HPDE6-E6E7 (cell line): ENCODE data around the gene SLC8A2.

Experiments used
- DNase-seq: peaks from one replicate; pipeline ENCODE4 v3.0.0; 2011; ENCODE audit warnings: missing footprints; ENCODE audit errors: extremely low spot score

The SLC8A2 gene

DNA sequence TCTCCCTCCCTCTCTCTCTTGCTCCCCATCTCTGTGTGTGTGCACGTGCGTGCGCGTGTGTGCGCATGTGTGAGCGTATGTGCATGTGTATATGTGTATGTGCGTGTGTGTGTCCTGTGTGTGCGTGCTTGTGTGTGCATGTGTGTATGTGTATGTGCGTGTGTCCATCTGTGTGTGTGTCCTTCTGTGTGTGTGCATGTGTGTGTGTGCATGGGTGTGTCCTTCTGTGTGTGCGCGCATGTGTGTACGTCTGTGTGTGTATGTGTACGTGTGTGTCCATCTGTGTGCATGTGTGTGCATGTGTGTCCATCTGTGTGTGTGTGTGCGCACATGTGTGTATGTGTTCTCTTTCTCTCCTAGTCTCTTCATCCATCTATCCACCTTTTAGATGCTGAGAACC is 12.2 kb downstream of the SLC8A2 start:
- DNase-seq: no peak

DNA sequence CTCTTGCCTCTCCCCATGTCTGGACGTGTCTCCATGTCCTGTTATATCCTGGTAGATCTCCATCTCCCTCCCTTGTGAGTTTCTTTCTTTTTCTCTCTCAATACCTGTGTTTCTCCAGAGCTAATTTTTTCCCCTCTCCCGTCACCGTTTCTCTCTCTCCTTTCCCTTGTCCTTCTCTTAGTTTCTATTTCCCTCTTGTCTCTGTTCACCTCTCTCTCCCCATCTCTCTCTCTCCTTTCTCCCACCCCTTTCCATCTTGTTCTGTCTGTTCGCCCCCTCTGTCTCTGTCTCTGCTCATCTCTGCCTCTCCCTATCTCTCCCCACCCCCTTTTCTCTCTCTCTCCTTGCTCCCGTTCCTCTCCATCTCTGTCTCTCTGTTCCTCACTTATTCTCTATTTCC is 13.0 kb downstream of the SLC8A2 start:
- no peak for DNase-seq

DNA sequence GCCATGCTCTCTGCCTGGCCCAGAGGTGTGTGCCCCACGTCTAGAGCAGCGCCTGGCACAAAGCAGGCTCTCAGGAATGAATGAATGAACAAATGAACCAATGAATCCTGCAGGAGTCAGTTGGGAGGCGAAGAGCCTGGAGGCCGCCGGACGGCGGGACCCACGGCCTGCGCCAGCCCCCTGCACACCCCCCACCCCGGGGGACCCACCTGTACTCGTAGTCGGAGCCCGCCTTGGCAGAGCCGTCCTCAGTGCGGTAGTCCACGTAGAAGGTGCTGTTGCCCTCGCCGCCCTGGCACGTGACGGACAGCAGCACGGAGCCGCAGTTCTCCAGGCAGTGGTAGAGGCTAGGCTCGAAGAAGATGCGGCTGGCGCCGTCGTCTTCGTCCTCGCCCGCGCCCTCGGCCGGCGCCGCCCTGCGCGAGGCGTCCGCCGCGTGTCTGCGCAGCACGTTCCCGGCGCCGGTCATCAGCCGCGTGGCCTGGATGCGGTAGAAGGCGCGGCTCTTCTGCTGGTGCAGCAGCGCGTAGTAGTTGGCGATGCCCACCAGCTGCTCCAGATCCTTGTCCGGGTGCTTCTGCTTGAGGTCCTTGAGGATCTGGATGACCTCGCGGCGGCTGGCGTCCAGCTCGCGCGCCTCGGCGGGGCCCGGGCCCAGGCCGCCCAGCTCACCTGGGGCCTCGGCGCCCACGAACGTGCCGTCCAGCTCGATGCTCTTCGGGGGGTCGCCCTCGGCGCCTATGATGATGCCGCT is 14.8 kb downstream of the SLC8A2 start:
- no peak for DNase-seq

DNA sequence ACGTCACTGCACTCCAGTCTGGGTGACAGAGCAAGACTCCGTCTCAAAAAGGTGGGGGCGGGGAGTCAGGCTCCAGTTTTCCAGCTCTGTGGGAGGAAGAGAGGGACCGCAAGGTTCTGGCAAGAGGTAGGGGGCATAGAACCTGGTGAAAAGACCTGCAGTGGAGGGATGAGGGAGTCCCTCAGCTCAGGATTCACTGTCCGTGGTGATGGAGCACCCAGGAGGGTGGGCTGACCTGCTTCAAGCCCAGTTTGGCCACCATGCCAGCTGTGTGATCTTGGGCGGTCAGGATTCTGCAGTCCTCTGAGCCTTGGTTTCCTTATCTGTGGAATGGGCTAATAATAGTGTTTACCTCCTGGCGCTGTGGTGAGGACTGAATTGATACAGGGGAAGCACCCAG is 21.2 kb downstream of the SLC8A2 start:
- no peak for DNase-seq

DNA sequence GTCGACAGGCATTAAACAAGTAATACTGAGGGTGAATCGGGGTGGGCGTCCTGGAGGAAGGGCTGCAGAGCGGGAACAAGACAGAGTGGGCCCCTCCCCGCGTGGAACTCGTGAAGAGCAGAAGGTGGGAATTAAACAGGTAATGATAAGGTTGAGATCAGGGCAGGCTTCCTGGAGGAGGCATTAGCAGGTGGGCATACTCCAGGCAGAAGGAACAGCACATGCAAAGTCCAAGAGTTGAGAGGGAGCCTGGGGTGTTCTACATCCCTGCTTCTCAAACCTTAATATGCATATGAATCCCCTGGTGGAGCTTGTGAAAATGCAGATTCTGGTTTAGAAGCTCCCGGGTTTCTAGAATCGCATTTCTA is 23.3 kb downstream of the SLC8A2 start:
- DNase-seq: no peak

DNA sequence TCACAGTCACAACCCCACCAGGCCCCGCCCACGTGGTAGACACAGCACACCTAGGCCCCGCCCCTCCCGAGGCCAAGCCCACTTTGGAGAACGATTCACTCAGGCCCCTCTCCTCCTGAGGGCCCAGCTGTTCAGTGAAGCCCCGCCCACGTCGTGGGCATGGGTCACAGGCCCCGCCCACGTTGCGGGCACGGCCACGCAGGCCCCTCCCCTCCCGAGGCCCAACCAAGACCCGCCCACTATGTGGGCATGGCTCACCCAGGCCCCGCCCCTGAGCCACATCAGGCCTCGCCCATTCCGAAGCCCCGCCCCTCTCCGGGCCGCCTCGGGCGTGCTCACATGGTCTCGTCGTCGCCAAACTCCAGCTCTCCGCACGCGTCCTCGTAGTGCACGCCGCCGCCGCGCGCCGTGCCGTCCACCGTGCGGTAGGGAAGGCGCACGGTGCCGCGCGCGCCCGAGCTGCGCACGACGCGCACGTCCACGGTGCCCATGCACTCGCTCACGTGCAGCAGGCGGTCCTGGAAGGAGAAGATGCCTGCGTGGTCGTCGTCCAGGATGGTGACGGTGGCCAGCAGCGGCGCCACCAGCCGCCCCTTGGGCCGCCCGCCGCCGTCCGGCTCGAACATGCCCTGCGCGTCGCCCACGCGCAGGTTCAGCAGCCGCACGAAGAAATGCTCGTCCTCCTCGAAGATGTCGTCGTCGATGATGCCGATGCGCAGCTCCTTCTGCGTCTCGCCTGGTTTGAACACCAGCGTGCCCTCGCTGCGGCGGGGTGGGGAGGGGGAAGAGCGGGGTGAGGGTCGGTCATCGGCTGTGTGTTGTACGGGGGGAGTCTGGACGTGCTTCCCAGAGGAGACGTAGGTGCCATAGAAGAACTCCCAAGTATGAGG is 24.0 kb downstream of the SLC8A2 start:
- DNase-seq: peak; percentile 58

DNA sequence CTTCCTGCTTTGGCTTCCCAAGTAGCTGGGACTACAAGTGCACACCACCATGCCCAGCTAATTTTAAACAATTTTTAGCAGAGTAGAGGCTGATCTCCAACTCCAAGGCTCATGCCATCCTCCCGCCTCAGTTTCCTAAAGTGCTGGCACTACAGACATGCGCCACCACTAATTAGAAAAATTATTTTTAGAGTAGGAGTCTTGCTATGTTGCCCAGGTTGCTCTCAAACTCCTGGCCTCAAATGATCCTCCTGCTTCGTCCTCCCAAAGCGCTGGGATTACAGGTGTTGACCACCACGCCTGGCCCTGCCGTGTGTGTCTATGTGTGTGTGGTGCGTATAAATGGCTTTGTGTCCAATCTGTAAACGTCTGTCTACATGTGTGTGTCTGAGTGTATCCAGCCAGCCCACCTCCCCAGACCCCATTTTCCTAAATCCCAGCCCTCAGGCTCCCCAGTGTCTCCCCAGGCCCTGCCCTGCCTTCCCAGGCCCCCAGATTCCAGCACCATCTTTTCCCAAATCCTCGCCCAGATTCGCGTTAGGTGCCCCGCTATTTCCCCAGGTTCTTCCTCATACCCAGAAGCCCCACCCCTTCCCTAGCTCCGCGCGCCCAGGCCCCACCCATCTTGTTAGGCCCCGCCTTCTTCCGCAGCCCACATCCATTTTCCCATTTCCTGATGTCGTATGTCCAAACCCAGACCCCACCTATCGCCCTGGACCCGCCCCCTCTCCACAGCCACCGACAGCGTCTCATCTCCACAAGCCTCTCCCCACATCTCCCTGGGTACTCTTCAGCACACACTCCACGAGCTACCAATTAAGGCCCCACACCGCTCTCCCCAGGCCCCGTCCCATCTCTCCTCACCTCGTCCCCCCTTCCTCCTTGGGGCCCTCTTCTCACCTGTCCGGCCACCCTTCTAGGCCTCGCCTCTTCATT is 24.9 kb downstream of the SLC8A2 start:
- no peak for DNase-seq

DNA sequence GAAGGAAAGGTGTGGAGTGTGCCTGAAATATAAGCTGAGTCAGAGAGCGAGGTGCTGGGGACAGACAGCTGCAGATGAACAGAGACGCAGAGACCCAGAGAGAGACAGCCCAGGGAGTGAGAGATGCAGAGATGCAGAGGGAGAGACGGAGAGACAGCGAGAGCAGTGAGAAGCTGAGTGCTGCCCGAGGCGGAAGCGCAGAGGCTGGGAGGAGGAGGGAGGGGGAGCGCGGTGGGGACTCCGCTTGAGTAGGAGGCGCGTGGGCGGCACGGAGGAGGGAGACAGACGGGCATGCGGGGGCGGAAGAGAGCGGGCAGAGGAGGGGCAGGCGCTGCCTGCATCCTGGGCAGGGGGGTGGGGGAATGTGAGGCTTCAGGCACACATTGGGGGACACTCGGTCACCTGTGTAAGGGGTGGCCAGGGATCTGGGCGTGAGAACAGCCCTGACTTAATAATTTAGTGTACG is 25.7 kb downstream of the SLC8A2 start:
- no peak for DNase-seq

DNA sequence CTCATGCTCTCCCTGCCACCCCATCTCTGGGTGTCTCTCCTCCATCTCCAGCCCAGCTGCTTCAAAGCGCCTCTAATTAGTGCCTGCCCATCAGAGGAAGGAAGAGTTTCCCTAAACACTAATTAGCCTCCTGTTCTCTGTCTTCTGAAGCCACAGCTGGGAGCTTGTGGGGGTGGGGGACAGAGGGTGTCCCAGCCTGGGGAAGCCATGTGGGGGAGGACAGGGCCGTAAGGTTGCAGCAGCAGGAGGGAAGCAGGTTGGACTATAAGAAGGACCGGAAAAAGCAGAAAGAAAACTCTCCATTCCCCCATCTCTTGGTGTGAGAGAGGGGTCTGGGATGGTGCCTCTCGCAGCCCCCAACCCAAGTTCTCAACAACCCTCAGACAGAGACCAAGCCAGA is 26.2 kb downstream of the SLC8A2 start:
- DNase-seq: no peak

DNA sequence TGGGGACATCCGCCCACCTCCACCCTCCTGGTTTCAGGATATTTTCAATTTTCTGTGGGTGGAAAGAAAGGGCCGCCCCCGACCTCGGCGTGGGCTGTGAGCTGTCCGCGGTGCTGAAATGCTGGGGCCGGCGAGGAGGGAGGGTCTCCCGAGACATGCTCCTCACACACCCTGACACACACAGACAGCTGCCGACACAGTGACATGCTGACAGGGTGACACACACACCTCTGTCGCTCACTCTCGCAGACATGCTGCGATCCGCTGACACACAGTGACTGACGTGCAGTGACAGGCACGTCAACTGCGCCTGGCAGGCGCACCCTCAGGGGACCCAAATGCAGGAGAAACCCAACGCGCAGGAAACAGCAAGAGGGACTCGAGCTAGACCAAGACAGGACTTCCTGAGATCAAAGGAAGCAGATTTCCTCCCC is 27.3 kb downstream of the SLC8A2 start:
- DNase-seq: no peak

DNA sequence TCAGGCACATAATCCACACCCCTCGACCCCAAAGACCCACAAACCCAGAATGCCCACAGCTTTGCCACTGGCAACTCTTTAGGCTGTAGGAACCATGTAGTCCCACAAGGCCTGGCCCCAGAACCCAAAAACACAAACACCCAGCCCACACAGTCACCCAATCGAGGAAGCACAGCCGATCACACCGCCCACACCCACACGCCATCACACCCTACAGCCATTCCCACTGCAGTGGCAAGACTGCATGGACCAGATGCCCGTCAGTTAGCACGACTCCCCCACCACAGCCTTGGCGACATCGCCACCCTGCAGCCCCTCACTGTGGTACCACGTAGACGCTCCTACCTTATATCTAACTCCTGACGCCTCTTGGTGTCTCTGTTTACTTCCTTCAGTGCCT is 28.4 kb downstream of the SLC8A2 start:
- DNase-seq: no peak

DNA sequence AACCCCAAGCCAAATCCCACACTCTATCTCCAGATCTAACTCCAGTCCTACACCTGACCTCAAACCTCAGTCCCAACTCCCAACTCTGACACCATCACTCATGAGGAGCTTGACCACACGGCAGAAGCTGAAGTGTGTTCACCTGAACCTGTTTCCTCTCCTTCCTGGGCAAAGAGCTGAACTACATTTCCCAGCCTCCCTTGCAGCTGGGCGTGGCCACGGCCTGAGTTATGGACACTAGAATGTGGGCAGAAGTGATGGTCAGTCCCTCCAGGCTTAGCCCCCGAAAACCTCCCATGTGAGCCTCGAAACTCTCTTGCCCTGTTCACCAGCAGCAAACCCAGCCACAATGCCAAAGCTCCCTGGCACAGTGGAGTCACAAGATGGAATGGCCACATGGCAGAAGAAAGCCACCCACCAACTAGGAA is 32.9 kb downstream of the SLC8A2 start:
- no peak for DNase-seq

DNA sequence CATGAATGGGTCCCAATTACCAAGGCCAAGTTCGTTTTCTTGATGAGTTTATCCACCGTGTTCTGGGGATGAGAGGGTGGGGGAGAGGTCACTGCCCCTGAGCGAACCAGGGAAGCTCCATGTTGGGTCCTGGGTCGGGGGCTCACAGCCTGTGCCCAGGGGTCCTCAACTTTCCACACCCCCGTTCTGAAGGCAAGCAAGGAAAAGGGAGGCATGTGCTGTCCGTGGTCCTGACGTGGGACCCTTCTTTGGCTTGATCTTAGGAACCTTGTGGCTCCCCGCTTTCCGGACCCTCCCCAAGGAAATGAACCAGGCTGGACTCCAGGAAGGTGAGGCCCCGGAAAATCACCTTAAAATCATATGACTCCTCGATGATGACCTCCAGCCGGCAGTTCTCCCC is 34.2 kb downstream of the SLC8A2 start:
- no peak for DNase-seq

DNA sequence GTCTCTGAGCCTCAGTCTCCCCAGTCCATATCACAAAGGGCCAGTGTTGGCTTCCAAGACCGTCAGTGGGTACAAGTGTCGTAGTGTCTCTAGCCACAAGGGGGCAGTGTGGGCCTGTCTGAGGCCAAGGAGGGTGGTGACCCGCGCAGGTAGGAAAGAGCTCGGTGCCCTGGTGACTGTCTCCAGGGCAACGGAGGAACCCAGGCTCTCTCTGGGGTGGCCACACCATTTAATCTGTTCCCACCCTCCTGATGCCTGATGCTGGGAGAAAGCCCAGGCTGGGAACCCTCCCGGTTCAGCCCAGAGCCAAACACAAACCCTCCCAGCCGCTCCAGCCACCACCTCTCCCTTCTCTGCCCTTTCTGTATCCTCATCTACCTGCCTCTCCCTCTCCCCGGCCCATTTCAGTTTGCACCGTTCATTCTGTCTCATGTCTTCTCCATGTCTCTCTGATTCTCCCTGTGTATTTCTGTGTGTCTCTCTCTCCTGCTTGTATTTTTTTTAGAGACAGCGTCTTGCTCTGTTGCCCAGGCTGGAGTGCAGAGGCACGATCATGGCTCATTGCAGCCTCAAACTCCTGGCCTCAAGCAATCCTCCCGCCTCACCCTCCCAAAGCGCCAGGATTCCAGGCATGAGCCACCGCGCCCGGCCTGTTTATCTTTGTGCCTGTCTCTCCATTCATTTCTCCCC is 34.8 kb downstream of the SLC8A2 start:
- DNase-seq: peak; percentile 60

DNA sequence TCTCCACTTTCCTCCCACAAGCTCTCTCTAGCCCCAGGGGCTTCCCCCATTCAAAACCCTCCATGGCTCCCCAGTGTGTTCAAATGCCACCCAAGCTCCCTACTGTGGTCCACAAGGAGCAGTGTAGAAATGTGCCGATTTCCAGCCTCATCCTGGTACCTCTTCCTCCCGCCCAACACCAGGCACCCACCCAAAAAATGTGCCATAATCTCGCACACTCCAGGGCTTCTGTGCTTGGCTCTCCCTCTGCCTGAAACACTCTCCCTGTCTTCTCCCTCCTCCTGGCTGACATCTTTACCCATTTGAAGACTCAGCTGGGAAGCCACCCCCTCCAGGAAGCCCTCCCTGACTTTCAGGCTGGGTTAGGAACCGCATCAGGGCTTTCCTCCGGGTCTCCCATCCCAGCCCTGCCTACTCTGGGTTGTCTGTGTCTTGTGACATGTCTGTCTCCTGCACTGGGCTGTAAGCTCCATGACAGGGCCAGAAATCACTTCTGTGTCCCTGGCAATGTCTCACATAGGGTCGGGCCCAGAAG is 35.7 kb downstream of the SLC8A2 start:
- DNase-seq: no peak

DNA sequence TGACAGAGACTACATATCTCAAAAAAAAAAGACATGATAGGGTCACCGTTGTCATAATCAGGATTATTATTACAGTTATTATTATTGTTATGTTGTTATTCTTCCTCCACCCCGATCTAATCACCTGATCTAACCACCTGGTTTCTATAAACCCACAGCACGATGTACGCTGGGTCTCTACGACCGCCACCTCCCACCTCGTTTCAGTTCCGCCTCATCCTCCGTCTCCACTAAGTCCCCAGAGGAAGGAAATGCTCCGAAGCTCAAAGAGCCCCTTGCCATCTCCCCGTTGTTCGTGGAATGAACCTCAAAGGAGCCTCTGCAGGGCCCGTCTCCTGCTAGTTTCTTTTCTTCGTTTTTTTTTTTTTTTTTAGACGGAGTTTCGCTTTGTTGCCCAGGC is 36.5 kb downstream of the SLC8A2 start:
- DNase-seq: no peak

DNA sequence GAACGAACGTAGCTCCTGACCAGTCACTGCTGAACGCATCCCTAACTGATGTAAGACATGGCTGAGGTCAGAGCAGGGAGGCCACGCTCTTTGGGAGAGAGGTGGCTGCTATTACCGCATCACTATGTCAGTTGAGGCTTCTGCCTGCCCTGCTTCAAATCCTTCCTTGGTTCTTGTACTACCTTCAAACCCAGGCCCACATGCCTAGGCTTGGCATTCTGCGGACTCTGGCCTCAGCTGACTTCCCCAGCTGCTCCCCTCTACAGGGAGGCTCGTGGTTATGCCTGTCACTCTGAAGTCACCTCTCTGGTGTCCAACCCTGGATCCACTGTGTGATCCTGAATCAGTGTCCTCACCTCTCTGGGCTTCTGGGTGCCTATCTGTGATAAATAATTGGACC is 37.6 kb downstream of the SLC8A2 start:
- DNase-seq: no peak

DNA sequence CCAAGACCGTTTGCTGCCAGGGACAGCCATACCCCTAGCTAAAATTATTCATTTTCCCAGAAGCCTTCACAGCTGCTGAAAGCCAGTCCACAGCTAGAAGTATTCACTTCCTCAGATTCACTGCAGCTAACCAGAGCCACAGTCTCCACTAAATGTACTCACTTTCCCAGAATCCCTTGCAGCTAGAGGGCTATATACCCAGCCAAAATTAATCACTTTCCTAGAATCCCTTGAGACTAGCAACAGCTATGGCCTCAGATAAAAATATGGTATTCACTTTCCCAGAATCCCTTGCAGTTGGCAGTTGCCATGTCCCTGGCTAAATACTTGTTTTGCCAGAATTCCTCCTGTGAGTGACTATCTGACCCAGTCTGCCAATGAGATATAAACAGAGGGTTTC is 38.6 kb downstream of the SLC8A2 start:
- no peak for DNase-seq

DNA sequence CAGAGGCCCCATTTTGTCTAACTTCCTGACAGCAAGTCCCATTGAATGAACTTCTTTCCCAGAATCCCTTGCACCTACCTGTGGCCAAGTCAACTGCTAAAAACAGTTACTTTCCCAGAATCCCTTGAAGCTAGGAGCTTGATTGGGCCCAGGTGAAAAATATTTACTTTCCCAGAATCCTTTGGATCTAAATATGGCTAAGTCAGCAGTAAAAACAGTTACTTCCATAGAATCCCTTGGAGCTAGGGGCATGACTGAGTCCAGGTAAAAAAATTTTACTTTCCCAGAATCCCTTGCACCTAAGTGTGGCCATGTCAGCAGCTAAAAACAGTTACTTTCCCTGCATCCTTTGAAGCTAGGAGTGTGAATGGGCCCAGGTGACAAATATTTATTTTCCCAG is 39.2 kb downstream of the SLC8A2 start:
- DNase-seq: no peak

DNA sequence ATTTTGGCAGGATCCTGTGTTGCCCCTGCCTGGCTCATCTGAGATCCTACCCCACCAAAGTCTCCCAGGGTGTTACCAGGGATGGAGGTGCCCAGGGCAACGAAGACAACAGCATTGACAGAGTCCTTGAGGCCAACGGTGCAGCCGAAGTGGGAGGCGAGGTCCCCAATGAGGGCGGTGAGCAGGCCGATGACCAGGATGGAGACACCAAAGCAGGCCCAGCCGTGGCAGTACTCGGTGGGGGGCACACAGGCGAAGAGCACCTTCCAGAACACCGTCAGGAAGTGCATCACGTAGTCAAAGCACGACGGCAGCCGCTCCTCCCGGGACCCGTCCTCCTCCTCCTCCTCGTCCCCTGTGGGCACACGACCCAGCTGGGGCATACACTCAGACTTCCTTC is 39.6 kb downstream of the SLC8A2 start:
- DNase-seq: no peak
